Sigmoid colon (tissue), 3 donors: Measurements from ENCODE around the gene PGAP3.

ENCODE experiments used
- CTCF ChIP-seq, 4 experiments: fragments of 450-650 bp in 3 of 4; fragments of 200-600 bp in 1 of 4; IDR thresholded peaks; one replicate each; pipeline ENCODE4 v1.5.1; 2016 to 2019; ENCODE audit warnings: antibody characterized with exemption in 4 of 4, mild to moderate bottlenecking in 3 of 4, moderate library complexity in 2 of 4
- POLR2A ChIP-seq, 2 donors: fragments of 450-650 bp; IDR thresholded peaks; one replicate each; pipeline ENCODE4 v1.6.1; 2016; ENCODE audit warnings: antibody characterized with exemption in 2 of 2, mild to moderate bottlenecking in 2 of 2, moderate library complexity in 2 of 2

- no peak for TF ChIP-seq CTCF (IDR thresholded peaks at IDR 0.05)
- TF ChIP-seq POLR2A (IDR thresholded peaks at IDR 0.05) = no peak
These were observed 18.5 kb upstream of the PGAP3 start for GRCh38 chr17:39706383-39706782.
